Stimulated activated CD8-positive, alpha-beta memory T cell treated with anti-CD3 and anti-CD28 coated beads, Interleukin-7, amount 100 ng/mL, for 24 hours (primary cell): ENCODE data around the gene SVIL.

ENCODE experiments used
- DNase-seq: peaks from one replicate; pipeline ENCODE4 v3.0.0-alpha.2; 2020; ENCODE audit warnings: low read depth

Gene SVIL

GRCh38 chr10:29412485-29412884, 222.3 kb downstream of the SVIL start:
- no peak for DNase-seq

GRCh38 chr10:29411666-29412315, 223.0 kb downstream of the SVIL start:
- no peak for DNase-seq

GRCh38 chr10:29409241-29410054, 225.3 kb downstream of the SVIL start:
- peak; percentile 7 for DNase-seq

GRCh38 chr10:29408847-29409240, 225.9 kb downstream of the SVIL start:
- no peak for DNase-seq
